ENCODE results near the gene ADARB2. TPM values are rescaled to one million over a fixed set of nuclear protein-coding genes. Genes with fewer than 3 reads are reported as not detected.

ADARB2 gene
- polyA plus RNA-seq, 1 of the 3 experiments (the other 2 are of a cell fraction): not detected

DNA sequence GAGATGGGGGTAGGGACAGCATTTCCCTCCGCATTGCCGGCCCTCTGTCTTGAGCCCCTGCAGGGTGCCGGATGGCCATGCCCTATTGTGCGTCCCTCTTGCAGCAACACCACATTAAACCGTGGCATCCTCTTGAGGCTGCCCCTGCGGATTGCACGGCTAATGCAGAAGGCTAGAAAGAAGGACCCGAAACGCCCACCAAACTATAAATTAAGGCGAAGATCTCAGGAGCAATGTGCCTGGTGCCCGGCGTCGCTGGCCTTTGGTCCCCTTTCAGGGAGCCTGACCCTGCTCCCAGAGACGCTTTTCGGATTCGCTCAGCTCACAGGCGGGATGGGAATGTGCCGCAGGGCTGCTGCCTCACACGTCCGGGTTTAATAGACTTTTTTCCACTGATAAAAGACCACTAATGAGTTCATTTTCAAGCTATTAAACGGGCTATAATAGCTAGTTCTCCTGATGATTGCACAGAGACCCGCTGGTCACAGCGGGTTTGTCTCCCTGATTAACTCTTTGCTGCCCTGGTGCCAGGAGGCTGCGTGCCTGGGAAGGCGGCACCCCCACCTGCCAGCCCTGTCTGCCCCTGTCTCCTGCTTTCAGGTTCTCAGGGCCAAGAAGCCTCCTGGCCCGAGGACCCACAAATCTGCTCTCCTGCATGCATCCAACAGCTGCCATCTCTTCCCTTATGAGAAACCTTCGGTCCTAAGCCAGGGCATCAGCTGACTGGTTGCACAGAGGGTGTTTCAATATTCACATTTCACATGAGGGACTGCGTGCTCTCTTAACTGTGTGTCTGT is 128.3 kb downstream of the ADARB2 start:
- CTCF ChIA-PET: no interaction called here
- no peak overlapping the region for H2AFZ ChIP-seq (ENCODE audit: low read depth)
- DNase-seq: no peak
- no peak overlapping the region for H3K4me3 ChIP-seq (ENCODE audit: low read depth in 2 of 2, low read length in 1 of 2)
- peaks cover 0 to 5% of the 10 kb centered on the region in 2 experiments; a peak in 2 of 4 replicates for H3K4me1 ChIP-seq (ENCODE audit: control insufficient read depth in 1 of 2, insufficient read depth in 2 of 2, low read depth in 1 of 2, low read length in 1 of 2)
- no peak overlapping the region for H3K9ac ChIP-seq
- H3K79me2 ChIP-seq (ENCODE audit: insufficient read depth): no peaks in the 10 kb centered on the region
- no peaks in the 10 kb centered on the region for H3K9me3 ChIP-seq
- no peak overlapping the region for H3K4me2 ChIP-seq
- WGBS (ENCODE audit: low lambda C conversion rate): 52% methylated on average over 25 of the region's 28 CpGs
- H3K36me3 ChIP-seq (replicated peaks in 1 of 2; ENCODE audit: control insufficient read depth in 1 of 2, insufficient read depth in 2 of 2, low read length in 1 of 2): no peaks in the 10 kb centered on the region
- POLR2A ChIA-PET: no interaction called here
- H3F3A ChIP-seq (replicated peaks; ENCODE audit: insufficient read depth): no peaks in the 10 kb centered on the region
- no peaks in the 10 kb centered on the region for H3K9me2 ChIP-seq
- no peak for TF ChIP-seq TEAD4 (IDR thresholded peaks at IDR 0.05; ENCODE audit: borderline replicate concordance, insufficient read depth)
- TF ChIP-seq, protein P1, sequence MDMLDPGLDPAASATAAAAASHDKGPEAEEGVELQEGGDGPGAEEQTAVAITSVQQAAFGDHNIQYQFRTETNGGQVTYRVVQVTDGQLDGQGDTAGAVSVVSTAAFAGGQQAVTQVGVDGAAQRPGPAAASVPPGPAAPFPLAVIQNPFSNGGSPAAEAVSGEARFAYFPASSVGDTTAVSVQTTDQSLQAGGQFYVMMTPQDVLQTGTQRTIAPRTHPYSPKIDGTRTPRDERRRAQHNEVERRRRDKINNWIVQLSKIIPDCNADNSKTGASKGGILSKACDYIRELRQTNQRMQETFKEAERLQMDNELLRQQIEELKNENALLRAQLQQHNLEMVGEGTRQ (IDR thresholded peaks at IDR 0.05; ENCODE audit: borderline replicate concordance, low read depth, low read length): no peak
- no peak for TF ChIP-seq EP300 (IDR thresholded peaks at IDR 0.05; ENCODE audit: borderline replicate concordance in 1 of 2, low read depth in 1 of 2, low read length in 1 of 2)
- no peak for TF ChIP-seq SMC3 (IDR thresholded peaks at IDR 0.05; ENCODE audit: low read depth, low read length)
- TF ChIP-seq RAD21 (IDR thresholded peaks at IDR 0.05; ENCODE audit: low read length): no peak
- no peak for TF ChIP-seq YY1 (IDR thresholded peaks at IDR 0.05; ENCODE audit: low read depth)
- no peak for TF ChIP-seq FOXJ3 (CRISPR knock-in tag; IDR thresholded peaks at IDR 0.05)
- no peak for TF ChIP-seq SIN3A (IDR thresholded peaks at IDR 0.05; ENCODE audit: borderline replicate concordance, low read depth, low read length)
- TF ChIP-seq, protein P2, sequence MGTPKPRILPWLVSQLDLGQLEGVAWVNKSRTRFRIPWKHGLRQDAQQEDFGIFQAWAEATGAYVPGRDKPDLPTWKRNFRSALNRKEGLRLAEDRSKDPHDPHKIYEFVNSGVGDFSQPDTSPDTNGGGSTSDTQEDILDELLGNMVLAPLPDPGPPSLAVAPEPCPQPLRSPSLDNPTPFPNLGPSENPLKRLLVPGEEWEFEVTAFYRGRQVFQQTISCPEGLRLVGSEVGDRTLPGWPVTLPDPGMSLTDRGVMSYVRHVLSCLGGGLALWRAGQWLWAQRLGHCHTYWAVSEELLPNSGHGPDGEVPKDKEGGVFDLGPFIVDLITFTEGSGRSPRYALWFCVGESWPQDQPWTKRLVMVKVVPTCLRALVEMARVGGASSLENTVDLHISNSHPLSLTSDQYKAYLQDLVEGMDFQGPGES (IDR thresholded peaks at IDR 0.05; ENCODE audit: low read depth, low read length): no peak
- TF ChIP-seq, protein P3, sequence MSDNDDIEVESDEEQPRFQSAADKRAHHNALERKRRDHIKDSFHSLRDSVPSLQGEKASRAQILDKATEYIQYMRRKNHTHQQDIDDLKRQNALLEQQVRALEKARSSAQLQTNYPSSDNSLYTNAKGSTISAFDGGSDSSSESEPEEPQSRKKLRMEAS (IDR thresholded peaks at IDR 0.05; ENCODE audit: low read depth): no peak
- no peak for TF ChIP-seq GABPA (IDR thresholded peaks at IDR 0.05; ENCODE audit: low read depth)
- no peak for TF ChIP-seq EZH2phosphoT487 (IDR thresholded peaks at IDR 0.05; ENCODE audit: borderline replicate concordance, low read depth)
- H4K20me1 ChIP-seq (ENCODE audit: insufficient read depth): no peaks in the 10 kb centered on the region
- H3K27ac ChIP-seq (ENCODE audit: low read depth in 2 of 2, low read length in 1 of 2): no peak overlapping the region
- H3K27me3 ChIP-seq (ENCODE audit: insufficient read depth): no peaks in the 10 kb centered on the region

DNA sequence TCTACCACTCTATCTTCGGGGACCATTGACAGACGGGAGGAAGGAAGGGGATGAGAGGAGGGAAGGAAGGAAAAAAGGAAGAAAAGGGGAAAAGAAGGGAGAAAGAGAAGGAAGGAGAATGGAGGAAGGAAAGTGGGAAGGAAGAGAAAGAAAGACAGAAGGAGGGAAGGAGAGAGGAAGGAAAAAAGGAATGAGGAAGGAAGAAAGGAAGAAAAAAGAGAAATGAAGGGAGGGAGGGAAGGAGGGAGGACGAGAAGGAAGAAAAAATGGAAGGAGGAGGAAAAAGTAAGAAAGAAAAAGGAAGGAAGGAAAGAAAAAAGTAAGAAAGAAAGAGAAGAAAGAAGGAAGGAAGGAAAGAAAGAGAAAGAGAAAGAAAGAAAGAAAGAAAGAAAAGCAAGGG is 128.9 kb downstream of the ADARB2 start:
- no peak overlapping the region for H3K27ac ChIP-seq (ENCODE audit: low read depth in 2 of 2, low read length in 1 of 2)
- ChIA-PET POLR2A (no interaction called here), CTCF (no interaction called here)
- H3K27me3 ChIP-seq (ENCODE audit: insufficient read depth): no peaks in the 10 kb centered on the region
- no peaks in the 10 kb centered on the region for H3K9me2 ChIP-seq
- WGBS (ENCODE audit: low lambda C conversion rate): 20% methylated on average over 3 of the region's 3 CpGs
- H3K4me2 ChIP-seq: no peak overlapping the region
- no peaks in the 10 kb centered on the region for H3K9me3 ChIP-seq
- H3K4me3 ChIP-seq (ENCODE audit: low read depth in 2 of 2, low read length in 1 of 2): no peak overlapping the region
- H3F3A ChIP-seq (replicated peaks; ENCODE audit: insufficient read depth): no peaks in the 10 kb centered on the region
- no peak overlapping the region for H2AFZ ChIP-seq (ENCODE audit: low read depth)
- peaks cover 0 to 4% of the 10 kb centered on the region in 2 experiments; a peak in 1 of 4 replicates for H3K4me1 ChIP-seq (ENCODE audit: control insufficient read depth in 1 of 2, insufficient read depth in 2 of 2, low read depth in 1 of 2, low read length in 1 of 2)
- H3K9ac ChIP-seq: no peak overlapping the region
- H4K20me1 ChIP-seq (ENCODE audit: insufficient read depth): no peaks in the 10 kb centered on the region
- no peaks in the 10 kb centered on the region for H3K36me3 ChIP-seq (replicated peaks in 1 of 2; ENCODE audit: control insufficient read depth in 1 of 2, insufficient read depth in 2 of 2, low read length in 1 of 2)
- no peaks in the 10 kb centered on the region for H3K79me2 ChIP-seq (ENCODE audit: insufficient read depth)
- DNase-seq: no peak
- TF ChIP-seq, protein P4, sequence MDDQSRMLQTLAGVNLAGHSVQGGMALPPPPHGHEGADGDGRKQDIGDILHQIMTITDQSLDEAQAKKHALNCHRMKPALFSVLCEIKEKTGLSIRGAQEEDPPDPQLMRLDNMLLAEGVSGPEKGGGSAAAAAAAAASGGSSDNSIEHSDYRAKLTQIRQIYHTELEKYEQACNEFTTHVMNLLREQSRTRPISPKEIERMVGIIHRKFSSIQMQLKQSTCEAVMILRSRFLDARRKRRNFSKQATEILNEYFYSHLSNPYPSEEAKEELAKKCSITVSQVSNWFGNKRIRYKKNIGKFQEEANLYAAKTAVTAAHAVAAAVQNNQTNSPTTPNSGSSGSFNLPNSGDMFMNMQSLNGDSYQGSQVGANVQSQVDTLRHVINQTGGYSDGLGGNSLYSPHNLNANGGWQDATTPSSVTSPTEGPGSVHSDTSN (IDR thresholded peaks at IDR 0.05): no peak
- TF ChIP-seq POLR2AphosphoS5 (IDR thresholded peaks at IDR 0.05; ENCODE audit: low read depth, low read length) (no peak), JUND (IDR thresholded peaks at IDR 0.05) (no peak), MEF2A (IDR thresholded peaks at IDR 0.05; ENCODE audit: borderline replicate concordance, low read depth) (no peak), RFX5 (IDR thresholded peaks at IDR 0.05; ENCODE audit: low read length) (no peak), SMC3 (IDR thresholded peaks at IDR 0.05; ENCODE audit: low read depth, low read length) (no peak), FOXM1 (IDR thresholded peaks at IDR 0.05; ENCODE audit: low read depth) (no peak)
- TF ChIP-seq, protein P1 (IDR thresholded peaks at IDR 0.05; ENCODE audit: borderline replicate concordance, low read depth, low read length): no peak
- TF ChIP-seq, protein P2 (IDR thresholded peaks at IDR 0.05; ENCODE audit: low read depth, low read length): no peak
